ENCODE results near the gene CYP4F22. TPM values are rescaled to one million over a fixed set of nuclear protein-coding genes. Genes with fewer than 3 reads are reported as not detected.

Gene CYP4F22
- total RNA-seq, 2 experiments from 2014 or later, result 0.19 to 0.28 TPM

- Mint-ChIP-seq H3K4me3 (peak overlapping the region; percentile 74), H3K27ac (peak overlapping the region; percentile 90), H3K4me1 (ENCODE audit: low read depth) (peaks cover 61% of the 10 kb centered on the region), H3K27me3 (no peaks in the 10 kb centered on the region), H3K36me3 (ENCODE audit: low read depth) (peaks cover 17% of the 10 kb centered on the region), H3K9me3 (no peaks in the 10 kb centered on the region)
- ATAC-seq (ENCODE audit: poor library complexity) (no peak), DNase-seq (no peak)
- H3K9me3 ChIP-seq (ENCODE audit: control insufficient read depth in 1 of 2, insufficient read depth in 1 of 2, low read length in 2 of 2), result no peaks in the 10 kb centered on the region
- H3K27ac ChIP-seq (ENCODE audit: low read depth in 1 of 2, low read length in 2 of 2), result peak overlapping the region in 1 of 2 donors; percentile 31
- no peaks in the 10 kb centered on the region for H3K27me3 ChIP-seq (ENCODE audit: control insufficient read depth in 1 of 2, insufficient read depth in 2 of 2, low read length in 2 of 2)
- TF ChIP-seq CTCF (IDR thresholded peaks at IDR 0.05), result no peak
- POLR2A ChIA-PET, result interaction anchor here (1.4 to 8.1 kb wide), 8 partner anchors 10 to 88 kb away, joined by 4 to 76 read pairs (median 10); partner anchors contain the start of genes AKAP8, AKAP8L and PGLYRP2
- no peaks in the 10 kb centered on the region for H3K36me3 ChIP-seq (ENCODE audit: insufficient read depth, low read length)
- peaks cover 65% of the 10 kb centered on the region for H3K4me1 ChIP-seq (ENCODE audit: insufficient read depth, low read length)
- CTCF ChIA-PET, result interaction anchor here (1.7 to 4.9 kb wide), 2 partner anchors 49 to 88 kb away, joined by 12 to 31 read pairs; partner anchors contain the start of gene AKAP8L
- intact Hi-C loops (cut with DNase I, micrococcal nuclease), result loop anchor here (2.0 to 10.0 kb wide), 4 partner anchors 17 to 90 kb away; partner anchors contain the start of gene AKAP8L (in 1 of the 2)
- H3K4me3 ChIP-seq (ENCODE audit: low read length), result no peak overlapping the region
Observed at GRCh38 chr19:15467734-15468214, 40.6 kb upstream of the CYP4F22 start.

- peaks cover 60% of the 10 kb centered on the region for H3K4me1 ChIP-seq (ENCODE audit: insufficient read depth, low read length)
Observed at GRCh38 chr19:15468675-15469512, 39.4 kb upstream of the CYP4F22 start.

More at GRCh38 chr19:15468675-15469512, 39.4 kb upstream of the CYP4F22 start:
- POLR2A ChIA-PET, result interaction anchor here (1.0 to 8.1 kb wide), 5 partner anchors 36 to 83 kb away, joined by 3 to 76 read pairs (median 4); partner anchors contain the start of gene AKAP8L
- no peaks in the 10 kb centered on the region for H3K9me3 Mint-ChIP-seq
- H3K36me3 Mint-ChIP-seq (ENCODE audit: low read depth), result peaks cover 9% of the 10 kb centered on the region
- H3K4me3 Mint-ChIP-seq, result peak overlapping the region; percentile 90
- DNase-seq, result peak in 1 of 14 experiments; percentile 3
- CTCF ChIA-PET, result interaction anchor here (4.9 kb wide), 1 partner anchor 50 kb away, joined by 31 read pairs; the partner anchor contains the start of gene AKAP8L
- no peak for TF ChIP-seq CTCF (IDR thresholded peaks at IDR 0.05)
- H3K4me1 Mint-ChIP-seq (ENCODE audit: low read depth), result peaks cover 63% of the 10 kb centered on the region
- ATAC-seq (ENCODE audit: poor library complexity), result no peak
- Histone ChIP-seq H3K27ac (ENCODE audit: low read depth in 1 of 2, low read length in 2 of 2) (no peak overlapping the region), H3K36me3 (ENCODE audit: insufficient read depth, low read length) (no peaks in the 10 kb centered on the region), H3K27me3 (ENCODE audit: control insufficient read depth in 1 of 2, insufficient read depth in 2 of 2, low read length in 2 of 2) (no peaks in the 10 kb centered on the region), H3K9me3 (ENCODE audit: control insufficient read depth in 1 of 2, insufficient read depth in 1 of 2, low read length in 2 of 2) (no peaks in the 10 kb centered on the region), H3K4me3 (ENCODE audit: low read length) (peak overlapping the region; percentile 60)
- H3K27ac Mint-ChIP-seq, result peak overlapping the region; percentile 90
- intact Hi-C loops (cut with DNase I, micrococcal nuclease), result loop anchor here (5.0 to 10.0 kb wide), 3 partner anchors 46 to 88 kb away; partner anchors contain the start of gene AKAP8L (in 1 of the 2)
- no peaks in the 10 kb centered on the region for H3K27me3 Mint-ChIP-seq
